ENCODE data around the gene POU2F3.

Gene POU2F3

DNA sequence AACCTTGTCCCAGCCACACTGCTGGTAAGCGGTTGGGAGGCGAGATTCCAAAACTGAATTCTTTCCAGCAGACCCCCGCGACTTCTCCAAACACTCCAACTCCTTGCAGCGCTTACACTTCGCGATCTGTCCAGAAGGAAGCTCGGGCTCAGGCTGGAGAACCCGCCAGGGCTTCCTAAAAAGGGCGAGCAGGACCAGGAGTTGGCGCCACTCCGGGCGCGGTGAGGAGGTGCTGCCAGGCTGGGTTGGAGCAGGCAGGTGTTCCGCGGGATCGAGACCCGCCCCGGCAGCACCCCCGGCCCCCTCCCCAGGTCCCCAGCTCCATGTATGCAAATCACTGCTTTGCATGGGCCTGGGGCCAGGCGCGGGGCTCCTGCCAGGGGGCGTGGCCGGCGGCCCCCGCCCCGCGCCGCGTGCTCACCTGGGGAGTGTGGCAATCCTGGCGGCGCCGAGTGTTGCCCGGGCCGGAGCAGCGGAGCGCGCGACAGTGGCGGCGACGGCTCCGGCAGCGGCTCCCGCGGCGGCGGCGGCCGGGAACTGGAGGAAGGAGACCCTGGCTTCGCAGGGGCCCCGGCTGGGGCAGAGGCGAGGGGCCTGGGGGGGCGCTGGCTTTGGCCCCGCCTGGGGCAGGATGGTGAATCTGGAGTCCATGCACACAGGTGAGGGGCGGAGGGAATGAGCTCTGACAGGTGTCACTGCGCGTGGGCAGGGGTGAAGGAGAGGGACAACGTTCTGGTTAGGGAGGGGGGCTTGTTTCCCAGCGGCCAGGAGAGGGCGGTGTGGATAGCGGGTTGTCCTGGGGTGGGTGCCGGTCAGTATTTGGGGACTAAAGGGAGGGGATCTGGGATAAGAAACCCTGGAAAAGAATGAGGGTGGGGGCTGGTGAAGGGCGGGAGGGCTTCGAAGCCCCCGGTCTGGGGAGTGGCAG is at the start of gene POU2F3:
TSS of gene POU2F3 (plus strand) at position 428 of the 928 bp plus-strand sequence. CDS start at position 632, 204 bp downstream.
- DNase-seq: peak; percentile 99

DNA sequence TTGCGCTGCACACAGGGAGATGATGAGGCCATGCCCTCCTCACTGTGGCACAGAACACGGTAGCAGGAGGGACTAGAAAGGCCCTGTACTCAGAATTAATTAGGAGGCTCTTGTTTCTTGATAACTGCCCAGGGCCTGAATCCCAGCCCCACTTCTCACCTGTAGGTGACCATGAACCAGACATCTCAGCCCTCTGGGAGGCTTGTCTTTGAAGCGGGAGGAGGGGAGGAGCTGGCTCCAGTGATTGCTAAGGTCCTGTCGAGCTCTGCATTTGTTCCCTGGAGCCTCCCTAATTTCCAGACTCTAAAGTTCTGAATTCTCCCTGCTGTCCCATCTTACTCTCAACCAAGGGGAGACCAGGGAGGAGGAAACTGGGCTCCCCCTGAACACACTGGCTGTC is 48.9 kb upstream of the POU2F3 start:
- DNase-seq: no peak

DNA sequence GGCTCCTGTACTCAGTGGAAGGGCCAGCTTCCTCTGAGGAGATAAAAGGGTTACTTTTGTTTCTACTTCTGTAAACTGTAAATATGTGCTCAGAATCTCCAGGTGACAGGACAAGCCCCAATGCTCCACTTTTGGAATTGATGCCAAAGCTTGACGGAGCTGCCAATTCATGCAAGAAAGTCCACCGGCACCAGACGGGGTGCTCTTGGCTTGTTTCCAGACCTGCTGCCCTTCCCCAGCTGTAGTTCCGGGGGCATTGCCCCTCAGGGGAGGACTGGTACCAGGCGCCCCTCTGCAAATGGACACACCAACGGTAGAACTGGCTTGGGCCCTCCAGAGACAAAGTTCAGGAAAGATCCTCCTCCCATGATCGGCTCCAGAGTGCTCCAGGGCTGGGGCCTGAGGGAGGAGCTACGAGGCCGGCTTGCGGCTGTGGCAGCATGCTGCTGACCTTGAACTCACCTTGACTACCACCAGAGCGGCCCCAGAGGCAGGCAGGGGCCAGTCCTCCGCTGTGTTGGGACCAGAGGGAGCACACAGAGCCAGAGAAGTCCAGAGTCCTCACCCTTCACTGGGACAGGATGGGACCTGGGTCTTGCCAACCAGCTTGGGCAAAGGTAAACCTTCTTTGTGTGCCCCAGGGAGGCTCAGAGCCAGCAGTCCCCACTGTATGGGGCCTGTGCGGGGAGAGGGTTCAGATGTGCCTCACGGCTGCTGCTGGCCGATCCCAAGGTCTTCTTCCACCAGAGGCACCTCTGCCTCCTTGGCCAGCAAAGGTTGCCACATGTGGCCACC is 46.9 kb upstream of the POU2F3 start:
- DNase-seq: no peak

DNA sequence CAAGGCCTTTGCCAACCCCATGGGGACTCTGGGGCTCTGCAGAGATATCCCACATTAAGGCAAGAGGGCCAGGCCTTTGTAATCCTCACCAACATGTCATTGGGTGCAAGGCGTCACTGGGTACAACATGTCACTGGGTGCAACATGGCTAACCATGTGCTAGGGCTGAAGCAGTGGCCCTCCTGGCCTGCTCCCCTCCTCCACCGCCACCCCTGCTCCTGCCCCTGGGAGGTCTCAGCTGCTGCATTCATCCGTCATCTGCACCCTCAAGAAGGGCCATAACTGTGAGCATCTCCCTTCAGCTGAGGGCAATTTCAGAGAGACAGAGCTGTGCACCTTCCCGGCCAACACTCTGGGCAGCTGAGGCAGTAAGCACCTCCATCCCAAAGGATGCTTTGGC is 45.8 kb upstream of the POU2F3 start:
- no peak for DNase-seq

DNA sequence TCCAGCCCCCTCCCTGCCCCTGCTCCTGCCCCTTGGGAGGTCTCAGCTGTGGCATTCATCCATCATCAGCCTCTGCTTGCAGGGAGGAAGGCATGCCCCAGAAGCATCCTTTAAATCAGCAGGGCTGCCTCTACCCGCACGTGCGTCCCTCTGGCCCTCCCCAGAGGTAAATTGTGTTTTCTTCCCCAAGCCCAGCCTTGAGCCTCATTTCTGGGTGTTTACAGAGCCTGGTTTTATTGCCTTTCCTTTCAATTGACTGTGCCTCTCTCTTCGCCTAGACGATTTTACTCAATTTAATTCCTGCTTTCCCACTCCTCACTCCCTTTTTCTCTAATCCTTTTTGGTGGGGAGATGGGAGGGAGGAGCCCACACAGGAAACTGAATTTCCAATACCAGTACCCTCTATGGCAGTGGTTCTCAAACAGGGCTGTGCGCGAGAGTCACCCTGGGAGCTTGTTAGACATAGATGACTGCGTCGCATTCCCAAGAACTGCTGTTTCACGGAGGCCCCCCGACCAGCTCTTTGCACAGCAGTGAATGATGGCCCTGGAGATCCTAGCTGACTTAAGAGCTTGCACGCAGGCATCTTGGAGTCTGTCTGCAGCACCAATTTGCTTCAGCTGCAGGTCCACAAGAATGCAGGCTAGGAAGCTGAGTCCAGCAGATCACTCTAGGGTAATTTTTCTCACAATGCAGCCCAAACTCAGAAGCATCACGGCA is 44.2 kb upstream of the POU2F3 start:
- no peak for DNase-seq

DNA sequence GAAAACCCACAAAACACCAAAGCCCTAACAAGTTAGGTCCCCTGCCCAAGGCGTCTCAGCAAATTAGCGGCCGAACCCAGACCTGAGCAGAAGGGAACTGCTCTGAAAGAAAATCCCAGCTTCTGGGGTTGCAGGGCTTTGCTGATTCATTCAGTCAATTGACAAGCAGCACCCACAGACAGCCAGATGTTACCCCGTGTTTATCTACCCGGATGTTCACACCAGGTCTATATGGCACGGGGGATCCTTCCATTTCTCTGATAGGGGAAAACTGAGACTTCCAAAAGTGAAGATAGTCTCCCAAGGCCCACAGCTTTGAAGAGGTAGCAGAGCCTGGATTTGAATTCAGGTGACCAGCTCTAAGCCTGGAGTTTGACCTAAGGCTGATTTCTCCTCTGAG is 43.1 kb upstream of the POU2F3 start:
- DNase-seq: no peak

DNA sequence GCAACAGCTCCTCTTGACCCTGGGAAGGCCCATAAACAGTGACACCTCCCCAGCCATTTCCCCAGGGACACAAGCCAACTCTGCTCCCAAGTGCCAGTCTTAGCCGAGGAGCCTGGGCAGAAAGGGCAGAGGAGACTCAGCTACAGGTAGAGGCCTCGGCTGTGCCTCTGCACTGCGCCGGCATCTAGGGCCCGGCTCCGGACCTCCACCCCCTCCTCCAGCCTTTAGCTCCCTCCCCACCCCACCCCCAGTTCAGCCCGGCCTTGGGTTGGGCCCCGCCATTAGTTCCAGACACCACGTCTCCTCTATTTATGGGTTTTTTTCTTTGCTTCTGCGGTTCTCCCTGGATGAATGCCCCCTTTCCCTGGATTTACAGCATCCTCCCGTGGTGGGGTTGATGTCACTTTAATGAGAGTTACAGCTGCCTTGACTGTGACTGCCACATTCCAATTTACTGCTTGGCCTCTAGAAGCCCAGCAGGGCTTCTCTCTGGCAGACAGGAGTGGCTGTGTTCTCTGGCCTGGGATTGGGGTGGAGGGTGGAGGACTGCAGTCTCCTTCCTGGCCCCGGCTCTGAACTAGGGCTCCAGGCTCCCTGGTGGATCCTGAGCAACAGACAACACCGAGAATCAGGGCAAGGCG is 42.6 kb upstream of the POU2F3 start:
- DNase-seq: no peak

DNA sequence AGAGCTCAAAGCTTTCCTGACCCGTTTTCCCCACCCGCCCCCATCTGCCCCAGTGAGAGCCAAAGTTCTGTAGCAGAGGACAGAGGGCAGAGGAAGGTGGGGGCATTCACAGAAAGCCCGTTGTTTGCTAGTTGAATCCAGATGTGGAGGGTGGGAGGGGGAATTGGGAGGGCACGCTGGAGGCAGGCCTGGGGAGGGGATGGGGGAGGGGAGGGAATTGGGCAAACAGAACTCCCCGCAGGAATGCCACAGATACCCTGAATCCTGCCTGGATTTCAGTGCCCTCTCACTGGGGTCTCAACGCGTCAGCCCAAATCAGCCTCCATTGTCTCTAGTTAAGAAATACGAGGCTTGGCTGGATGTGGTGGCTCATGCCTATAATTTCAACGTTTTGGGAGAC is 42.0 kb upstream of the POU2F3 start:
- no peak for DNase-seq

DNA sequence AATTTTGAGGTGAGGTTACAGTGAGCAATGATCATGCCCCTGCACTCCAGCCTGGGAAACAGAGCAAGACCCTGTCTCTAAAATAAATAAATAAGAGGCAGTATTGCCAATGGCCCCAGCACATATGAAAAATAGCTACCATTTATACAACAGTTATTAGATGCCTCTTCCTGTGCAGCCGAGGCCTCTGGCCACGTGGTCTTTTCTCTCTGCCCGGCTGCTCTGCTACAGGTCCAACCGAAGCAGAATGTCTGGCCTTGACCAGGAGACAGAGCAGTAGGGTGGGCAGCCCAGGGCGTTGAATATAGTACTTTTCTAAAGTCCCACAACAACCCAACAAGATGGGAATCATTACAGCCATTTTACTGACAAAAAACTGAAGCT is 41.5 kb upstream of the POU2F3 start:
- DNase-seq: no peak

DNA sequence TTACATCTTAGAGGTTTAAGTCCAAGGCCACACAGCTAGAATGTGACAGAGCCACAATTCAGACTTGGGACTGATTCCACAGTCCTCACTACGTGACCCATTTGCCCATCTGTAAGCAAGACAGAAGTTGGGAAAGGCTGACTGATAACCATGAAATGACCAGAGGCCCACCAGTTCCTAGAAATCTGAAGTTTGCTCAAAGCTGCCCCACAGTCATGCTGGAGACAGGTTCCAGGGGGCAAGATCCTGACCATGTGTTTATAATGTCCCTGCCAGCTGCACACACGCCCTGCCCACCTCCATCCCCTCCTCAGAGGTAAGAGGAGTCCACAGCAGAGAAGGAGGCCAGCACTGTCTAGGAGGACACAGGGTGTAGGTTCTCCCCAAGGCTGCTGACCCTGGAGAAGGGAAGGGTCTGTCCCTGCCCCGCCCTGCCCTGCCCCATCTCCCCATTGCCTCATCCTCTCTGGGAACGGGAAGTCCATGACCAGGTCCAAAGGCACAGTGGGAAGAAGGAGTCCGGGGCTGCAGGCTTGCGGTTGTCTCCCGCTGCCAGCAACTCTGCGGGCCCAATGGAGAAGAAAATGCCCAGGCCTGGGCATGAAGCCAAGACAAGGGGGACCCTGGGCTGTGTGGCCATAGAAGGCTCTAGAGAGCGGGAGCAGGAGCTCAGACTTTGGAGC is 41.0 kb upstream of the POU2F3 start:
- no peak for DNase-seq

DNA sequence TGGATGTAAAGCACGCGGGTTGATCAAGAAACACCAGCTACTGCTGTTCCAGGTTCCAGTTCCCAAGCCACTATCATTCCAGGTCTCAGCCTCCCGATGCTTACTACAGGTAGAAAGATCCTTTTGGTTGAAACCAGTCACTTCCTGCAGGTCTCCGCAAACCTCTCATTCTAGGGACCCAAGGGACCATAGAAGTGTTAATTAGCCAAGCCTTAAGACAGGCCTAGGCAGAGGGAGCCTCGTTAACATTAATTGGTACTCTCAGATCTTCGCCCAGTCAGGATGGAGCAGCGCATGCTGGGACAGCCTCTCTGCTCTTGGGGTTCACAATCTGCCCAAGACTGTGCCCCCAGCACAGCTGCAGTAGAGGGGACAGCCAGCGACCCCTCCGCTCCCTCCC is 40.3 kb upstream of the POU2F3 start:
- no peak for DNase-seq

DNA sequence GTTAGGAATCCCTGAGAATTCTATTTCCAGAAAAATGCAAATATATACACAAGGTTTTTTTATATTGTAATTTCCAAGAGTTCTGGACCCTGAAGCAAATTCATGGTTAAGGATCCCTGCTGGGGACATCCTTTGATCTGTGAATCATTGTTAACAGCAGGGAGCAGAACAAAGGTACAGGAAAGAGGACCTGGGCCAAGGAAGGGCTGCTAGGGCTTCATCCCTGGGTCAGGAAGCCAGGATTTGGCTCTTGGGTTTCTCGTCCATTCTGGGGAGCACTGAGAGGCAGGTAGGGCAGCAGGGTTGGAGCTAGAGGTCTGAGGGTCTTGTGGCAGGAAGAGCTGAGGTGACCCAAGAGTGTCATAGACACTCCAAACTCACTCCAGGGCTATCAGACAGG is 39.3 kb upstream of the POU2F3 start:
- DNase-seq: no peak

DNA sequence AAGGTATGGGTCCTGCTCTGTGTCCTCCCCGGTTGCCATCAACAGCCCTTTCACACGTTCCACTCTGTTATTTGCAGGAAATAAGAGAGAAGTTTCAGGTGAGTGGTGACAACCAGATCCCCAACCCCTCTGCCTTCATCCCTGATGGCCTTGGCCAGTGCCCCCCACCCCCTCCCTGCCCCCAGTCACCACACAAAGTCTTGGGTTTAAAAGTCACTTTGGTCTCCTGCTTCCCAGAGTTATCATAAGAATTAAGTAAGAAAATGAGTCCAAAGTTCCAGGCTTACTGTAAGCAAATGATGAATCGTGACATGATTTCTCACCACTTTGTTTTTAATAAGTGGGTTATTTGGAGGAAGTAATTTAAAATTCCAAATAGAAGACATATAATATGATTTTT is 38.3 kb upstream of the POU2F3 start:
- DNase-seq: no peak

DNA sequence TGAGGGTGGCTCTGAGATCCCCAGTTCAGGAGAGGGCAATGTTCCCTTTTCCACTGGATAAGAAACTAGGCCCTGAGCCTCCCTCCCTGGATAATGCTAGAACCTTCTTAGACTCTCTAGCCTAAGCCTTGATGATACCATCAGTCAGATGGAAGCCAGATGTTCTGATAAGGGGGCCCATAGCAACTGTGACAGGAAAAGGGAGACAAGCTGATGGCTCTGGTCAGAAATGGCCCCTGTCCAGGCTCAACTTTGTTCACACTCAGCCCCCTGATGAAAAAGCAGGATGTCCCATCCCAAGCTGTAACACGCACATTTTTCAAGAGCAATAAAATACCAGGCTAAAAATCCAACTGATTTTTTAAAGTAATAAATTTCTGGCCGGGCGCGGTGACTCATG is 36.3 kb upstream of the POU2F3 start:
- DNase-seq: no peak

DNA sequence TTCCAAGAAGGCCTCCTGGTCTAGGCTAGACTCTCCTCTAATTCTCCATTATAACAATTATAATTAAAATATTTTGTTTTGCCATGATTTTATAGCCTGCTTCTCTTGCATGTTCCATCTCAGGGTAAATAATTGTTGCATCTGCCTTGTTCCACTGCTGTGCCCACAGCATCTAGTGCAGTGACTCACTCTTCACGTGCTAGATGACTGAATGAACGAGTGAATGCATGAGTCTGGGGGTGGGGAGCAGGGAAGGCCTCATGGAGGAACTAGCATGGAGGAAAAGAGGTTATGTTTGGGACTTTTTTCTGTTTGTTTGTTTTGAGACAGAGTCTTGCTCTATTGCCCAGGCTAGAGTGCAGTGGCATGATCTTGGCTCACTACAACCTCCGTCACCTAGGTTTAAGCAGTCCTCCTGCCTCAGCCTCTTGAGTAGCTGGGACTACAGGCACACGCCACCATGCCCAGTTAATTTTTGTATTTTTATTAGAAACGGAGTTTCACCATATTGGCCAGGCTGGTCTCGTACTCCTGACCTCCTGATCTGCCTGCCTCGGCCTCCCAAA is 34.3 kb upstream of the POU2F3 start:
- DNase-seq: no peak

DNA sequence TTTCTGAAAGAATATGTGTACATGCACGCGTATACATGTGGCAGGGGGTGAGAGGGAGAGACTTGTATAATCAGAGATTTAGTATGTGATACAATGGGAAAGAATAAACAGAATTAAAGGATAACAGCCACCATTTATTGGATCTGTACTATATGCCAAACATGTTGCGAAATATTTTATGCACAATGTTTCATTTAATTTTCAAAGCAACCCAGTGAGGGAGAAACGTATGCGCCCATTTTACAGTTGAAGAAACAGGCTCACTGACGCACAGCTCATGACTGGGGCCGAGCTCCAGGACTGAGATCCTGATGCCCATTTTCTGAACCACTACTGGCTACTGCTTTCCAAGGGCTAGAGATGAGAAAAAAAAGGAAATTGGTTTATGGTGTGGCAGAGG is 32.4 kb upstream of the POU2F3 start:
- no peak for DNase-seq

DNA sequence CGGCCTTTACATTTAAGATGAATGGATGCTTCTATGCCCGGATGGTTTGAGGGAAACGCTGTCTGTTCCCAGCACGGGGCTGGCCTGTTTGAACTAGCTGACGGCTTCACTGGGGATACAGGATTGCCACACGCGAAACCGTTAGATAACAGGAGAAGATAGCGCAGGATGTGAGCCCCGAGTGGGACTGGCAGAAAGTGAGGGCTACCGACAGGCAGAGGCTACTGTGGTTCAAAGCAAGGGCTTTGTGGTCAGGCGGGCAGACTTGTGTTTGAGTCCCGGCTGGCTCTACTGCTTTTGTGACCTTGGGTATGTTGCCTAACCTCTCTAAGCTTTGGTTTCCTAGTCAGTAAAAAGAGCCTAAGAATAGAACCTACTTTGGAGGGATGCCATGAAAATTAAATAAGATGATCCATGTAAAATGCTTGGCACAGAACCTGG is 31.9 kb upstream of the POU2F3 start:
- DNase-seq: no peak

DNA sequence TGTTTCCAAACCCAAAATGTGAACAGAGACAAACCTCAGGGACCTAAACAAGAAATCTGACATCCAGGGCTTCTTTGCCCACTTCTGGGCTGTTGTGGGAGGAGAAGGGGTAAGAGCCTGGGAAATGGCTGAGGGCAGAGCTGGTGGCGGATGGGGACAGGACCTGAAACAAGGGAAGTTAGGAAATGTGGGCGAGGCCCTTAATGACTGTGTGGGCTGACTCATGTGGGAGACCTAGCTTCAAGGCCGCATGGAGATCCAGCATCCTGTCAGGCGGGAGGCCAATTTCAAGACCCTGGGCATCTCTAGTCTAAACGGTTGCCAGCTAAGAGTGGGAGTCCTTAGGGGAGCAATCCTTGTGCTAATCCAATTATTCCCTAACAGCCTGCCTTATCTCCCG is 31.2 kb upstream of the POU2F3 start:
- no peak for DNase-seq

DNA sequence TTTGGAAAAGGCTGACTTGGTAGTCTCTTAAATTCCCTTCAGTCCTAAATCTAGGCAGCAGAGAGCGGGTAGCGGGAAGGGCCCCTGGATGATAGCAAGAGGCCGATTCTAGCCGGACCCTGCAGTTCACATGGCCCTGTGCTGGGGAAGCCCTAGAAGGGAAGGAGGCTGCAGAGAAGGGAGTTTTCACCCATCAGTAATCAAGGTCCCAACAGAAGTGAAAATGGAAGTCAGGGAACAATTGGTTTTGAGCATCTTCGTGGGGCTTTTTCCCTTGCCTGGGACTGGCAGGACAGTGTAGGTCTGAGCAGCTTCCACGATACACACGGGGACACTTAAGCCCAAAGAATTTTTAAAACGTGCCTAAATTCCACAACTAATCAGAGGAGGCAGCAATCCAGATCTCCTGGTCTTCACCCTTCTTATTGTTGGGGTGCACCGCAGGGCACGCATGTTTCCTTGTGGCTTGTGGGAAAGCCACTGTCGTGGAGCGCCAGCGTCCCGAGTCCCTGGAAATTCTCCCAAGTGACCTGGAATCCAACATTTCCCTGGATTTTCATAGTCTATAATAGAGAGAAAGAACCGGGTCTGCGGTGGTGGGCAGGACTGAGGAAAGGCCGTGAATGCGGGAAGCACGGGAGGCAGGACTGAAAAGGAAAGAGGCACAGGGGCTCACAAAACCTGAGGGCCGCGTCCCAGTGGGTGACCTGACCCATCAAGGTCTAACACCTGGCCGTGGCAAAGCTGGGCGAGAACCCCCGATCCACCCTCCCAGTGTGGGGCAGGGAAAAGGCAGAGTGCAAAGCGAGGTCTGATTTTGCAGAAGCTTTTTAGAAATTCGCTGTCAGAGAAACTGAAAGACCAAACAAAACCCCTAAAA is 30.0 kb upstream of the POU2F3 start:
- DNase-seq: no peak

DNA sequence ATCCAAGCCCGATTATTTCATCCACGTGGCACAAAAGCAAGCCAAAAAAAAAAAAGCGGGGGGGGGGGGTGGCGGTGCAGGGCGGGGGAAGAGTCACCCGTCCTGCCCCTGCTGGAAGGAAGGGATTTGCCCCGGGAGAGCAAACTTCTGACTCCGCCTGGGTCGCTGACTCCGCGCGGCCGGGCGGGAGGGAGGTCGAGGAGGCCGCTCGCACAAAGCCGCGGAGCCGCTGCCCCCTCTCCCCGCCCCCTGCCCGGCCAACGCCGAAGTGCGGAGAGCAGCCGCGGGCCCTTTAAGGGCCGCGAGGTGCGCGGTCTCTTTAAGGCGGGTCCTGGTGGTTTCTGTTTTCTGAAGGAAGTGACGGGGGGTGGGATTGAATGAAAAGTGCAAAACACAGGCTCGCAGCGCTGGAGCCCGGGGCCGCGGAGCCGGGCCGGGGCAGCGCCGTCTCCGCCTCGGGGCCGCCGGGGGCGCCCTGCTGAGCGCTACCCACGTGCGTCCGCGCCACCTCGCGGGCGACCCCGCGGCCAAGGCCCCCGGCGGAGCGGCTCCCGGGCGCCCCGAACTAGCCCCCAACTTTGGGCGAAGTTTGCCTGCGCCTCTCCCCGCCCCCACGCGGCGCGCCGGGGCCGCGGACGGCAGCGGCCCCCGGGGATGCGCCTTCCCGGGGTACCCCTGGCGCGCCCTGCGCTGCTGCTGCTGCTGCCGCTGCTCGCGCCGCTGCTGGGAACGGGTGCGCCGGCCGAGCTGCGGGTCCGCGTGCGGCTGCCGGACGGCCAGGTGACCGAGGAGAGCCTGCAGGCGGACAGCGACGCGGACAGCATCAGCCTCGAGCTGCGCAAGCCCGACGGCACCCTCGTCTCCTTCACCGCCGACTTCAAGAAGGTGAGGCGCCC is 29.1 kb upstream of the POU2F3 start, which contains the start of gene OAF:
TSS of gene OAF (plus strand) at position 407 of the 896 bp plus-strand sequence. CDS start at position 655, 248 bp downstream.
- peak; percentile 80 for DNase-seq

Measured in NCI-H526 treated with DMSO at 0.1 percent for 48 hours (cell line).